HG03025 (cell line): Measurements from ENCODE around the gene NGFR.

Source experiments
- ATAC-seq: cut with Tn5 transposase; IDR thresholded peaks from one replicate; pipeline ENCODE4 v1.9.1; 2021; ENCODE audit warnings: mild to moderate bottlenecking, moderate library complexity; ENCODE audit not compliant: unreplicated experiment, low FRiP score

The NGFR gene

GRCh38 chr17:49468811-49469385, 26.2 kb upstream of the NGFR start:
- no peak for ATAC-seq

- no peak for ATAC-seq
Observed at GRCh38 chr17:49469831-49470810, 25.0 kb upstream of the NGFR start.

GRCh38 chr17:49471089-49471683, 23.9 kb upstream of the NGFR start:
- no peak for ATAC-seq

GRCh38 chr17:49471769-49472168, 23.3 kb upstream of the NGFR start:
- ATAC-seq: no peak

- no peak for ATAC-seq
Observed at GRCh38 chr17:49472527-49472926, 22.6 kb upstream of the NGFR start.

GRCh38 chr17:49473900-49474751, 21.0 kb upstream of the NGFR start:
- no peak for ATAC-seq

GRCh38 chr17:49477709-49478108, 17.4 kb upstream of the NGFR start:
- ATAC-seq: no peak

GRCh38 chr17:49480836-49481615, 14.1 kb upstream of the NGFR start:
- ATAC-seq: no peak

GRCh38 chr17:49482144-49482817, 12.8 kb upstream of the NGFR start:
- ATAC-seq: no peak

- ATAC-seq: no peak
Observed at GRCh38 chr17:49483599-49484509, 11.2 kb upstream of the NGFR start.

GRCh38 chr17:49484588-49484987, 10.5 kb upstream of the NGFR start:
- ATAC-seq: no peak

- no peak for ATAC-seq
Observed at GRCh38 chr17:49486012-49486641, 9.0 kb upstream of the NGFR start.

GRCh38 chr17:49487183-49487582, 7.9 kb upstream of the NGFR start:
- ATAC-seq: no peak

GRCh38 chr17:49488612-49489011, 6.5 kb upstream of the NGFR start:
- ATAC-seq: no peak

- no peak for ATAC-seq
Observed at GRCh38 chr17:49489348-49489747, 5.7 kb upstream of the NGFR start.

- no peak for ATAC-seq
Observed at GRCh38 chr17:49490276-49490675, 4.8 kb upstream of the NGFR start.

- no peak for ATAC-seq
Observed at GRCh38 chr17:49491192-49491769, 3.8 kb upstream of the NGFR start.
